Rectal smooth muscle tissue (tissue), 1 donor: ENCODE data around the gene ALDH1L2.

Experiments
- H3K27ac ChIP-seq: one replicate; pipeline ENCODE4 v1.7.0; 2013; ENCODE audit warnings: low read depth, low read length, inconsistent platforms
- H3K27me3 ChIP-seq: one replicate; pipeline ENCODE4 v1.7.0; 2013; ENCODE audit warnings: low read length; ENCODE audit not compliant: control insufficient read depth, insufficient read depth
- H3K36me3 ChIP-seq: one replicate; pipeline ENCODE4 v1.7.0; 2013; ENCODE audit warnings: low read length; ENCODE audit not compliant: control insufficient read depth, insufficient read depth
- H3K4me1 ChIP-seq: one replicate; pipeline ENCODE4 v1.7.0; 2013; ENCODE audit warnings: low read length; ENCODE audit not compliant: control insufficient read depth, insufficient read depth
- H3K4me3 ChIP-seq: one replicate; pipeline ENCODE4 v1.7.0; 2013; ENCODE audit warnings: low read length
- H3K9ac ChIP-seq: one replicate; pipeline ENCODE4 v1.7.0; 2013; ENCODE audit warnings: low read length

The ALDH1L2 gene

GRCh38 chr12:105084251-105085250 lies at the start of gene ALDH1L2:
ALDH1L2 (minus strand) TSS chr12:105084458; CDS start chr12:105084436, 22 bp downstream.
- H3K27ac ChIP-seq: peak within 1 kb of the TSS; percentile 52

GRCh38 chr12:105120551-105120950 lies 36.3 kb upstream of the ALDH1L2 start:
- Histone ChIP-seq H3K27me3 (no peaks in the 10 kb centered on the region), H3K9ac (no peak overlapping the region), H3K4me3 (no peak overlapping the region), H3K27ac (no peak overlapping the region), H3K36me3 (peaks cover 34% of the 10 kb centered on the region), H3K4me1 (no peaks in the 10 kb centered on the region)

More at GRCh38 chr12:105084251-105085250, at the start of gene ALDH1L2:
- Histone ChIP-seq H3K4me3 (peak within 1 kb of the TSS; percentile 68), H3K9ac (peak within 1 kb of the TSS; percentile 10), H3K27me3 (no peaks in the 10 kb centered on the region), H3K36me3 (no peaks in the 10 kb centered on the region), H3K4me1 (peaks cover 5% of the 10 kb centered on the region)

GRCh38 chr12:105116969-105117368 lies 32.7 kb upstream of the ALDH1L2 start:
- H3K27ac ChIP-seq: no peak overlapping the region
- no peak overlapping the region for H3K4me3 ChIP-seq
- no peak overlapping the region for H3K9ac ChIP-seq
- no peaks in the 10 kb centered on the region for H3K27me3 ChIP-seq
- H3K36me3 ChIP-seq: peaks cover 32% of the 10 kb centered on the region
- peaks cover 2% of the 10 kb centered on the region for H3K4me1 ChIP-seq

GRCh38 chr12:105113094-105113493 lies 28.8 kb upstream of the ALDH1L2 start:
- no peaks in the 10 kb centered on the region for H3K27me3 ChIP-seq
- no peak overlapping the region for H3K4me3 ChIP-seq
- peaks cover 17% of the 10 kb centered on the region for H3K36me3 ChIP-seq
- H3K4me1 ChIP-seq: peaks cover 11% of the 10 kb centered on the region
- H3K27ac ChIP-seq: no peak overlapping the region
- H3K9ac ChIP-seq: no peak overlapping the region

GRCh38 chr12:105110851-105111250 lies 26.6 kb upstream of the ALDH1L2 start:
- H3K27ac ChIP-seq: no peak overlapping the region
- H3K27me3 ChIP-seq: no peaks in the 10 kb centered on the region
- H3K4me3 ChIP-seq: no peak overlapping the region
- no peak overlapping the region for H3K9ac ChIP-seq
- peaks cover 11% of the 10 kb centered on the region for H3K4me1 ChIP-seq
- H3K36me3 ChIP-seq: peaks cover 11% of the 10 kb centered on the region

GRCh38 chr12:105109465-105110212 lies 25.4 kb upstream of the ALDH1L2 start:
- peak overlapping the region; percentile 52 for H3K4me3 ChIP-seq
- H3K27me3 ChIP-seq: no peaks in the 10 kb centered on the region
- H3K27ac ChIP-seq: no peak overlapping the region
- peaks cover 7% of the 10 kb centered on the region for H3K36me3 ChIP-seq
- H3K4me1 ChIP-seq: peaks cover 11% of the 10 kb centered on the region
- no peak overlapping the region for H3K9ac ChIP-seq

- H3K4me1 ChIP-seq: peaks cover 11% of the 10 kb centered on the region
- H3K27ac ChIP-seq: peak within 1 kb of the TSS; percentile 84
- peaks cover 3% of the 10 kb centered on the region for H3K36me3 ChIP-seq
- H3K4me3 ChIP-seq: peak within 1 kb of the TSS; percentile 66
- no peaks in the 10 kb centered on the region for H3K27me3 ChIP-seq
- peak within 1 kb of the TSS; percentile 72 for H3K9ac ChIP-seq
Measured at GRCh38 chr12:105107494-105108371, 23.5 kb upstream of the ALDH1L2 start, which contains the start of gene WASHC4. WASHC4 (plus strand) TSS chr12:105107731; CDS start chr12:105107801, 70 bp downstream.

GRCh38 chr12:105107171-105107493 lies 22.9 kb upstream of the ALDH1L2 start:
- H3K4me3 ChIP-seq: peak overlapping the region; percentile 66
- H3K36me3 ChIP-seq: peaks cover 3% of the 10 kb centered on the region
- H3K9ac ChIP-seq: peak overlapping the region; percentile 35
- H3K27me3 ChIP-seq: no peaks in the 10 kb centered on the region
- H3K4me1 ChIP-seq: peaks cover 11% of the 10 kb centered on the region
- H3K27ac ChIP-seq: peak overlapping the region; percentile 84

GRCh38 chr12:105106621-105107020 lies 22.4 kb upstream of the ALDH1L2 start:
- peak overlapping the region; percentile 66 for H3K4me3 ChIP-seq
- no peaks in the 10 kb centered on the region for H3K27me3 ChIP-seq
- peaks cover 8% of the 10 kb centered on the region for H3K4me1 ChIP-seq
- no peaks in the 10 kb centered on the region for H3K36me3 ChIP-seq
- no peak overlapping the region for H3K27ac ChIP-seq
- H3K9ac ChIP-seq: no peak overlapping the region

- no peak overlapping the region for H3K27ac ChIP-seq
- no peaks in the 10 kb centered on the region for H3K36me3 ChIP-seq
- no peaks in the 10 kb centered on the region for H3K27me3 ChIP-seq
- peaks cover 8% of the 10 kb centered on the region for H3K4me1 ChIP-seq
- no peak overlapping the region for H3K4me3 ChIP-seq
- no peak overlapping the region for H3K9ac ChIP-seq
Measured at GRCh38 chr12:105104762-105105161, 20.5 kb upstream of the ALDH1L2 start.

- Histone ChIP-seq H3K4me1 (no peaks in the 10 kb centered on the region), H3K36me3 (no peaks in the 10 kb centered on the region), H3K9ac (no peak overlapping the region), H3K27me3 (no peaks in the 10 kb centered on the region), H3K4me3 (no peak overlapping the region), H3K27ac (no peak overlapping the region)
Measured at GRCh38 chr12:105102673-105103072, 18.4 kb upstream of the ALDH1L2 start.
